WERI-Rb-1 (cell line): ENCODE data around the gene RASSF8.

Experiments used
- DNase-seq: peaks from one replicate; pipeline ENCODE4 v3.0.0-alpha.2; 2020
- H3K27ac ChIP-seq: fragments of 250-450 bp; sonication (Bioruptor Pico); 2 replicates; pipeline ENCODE4 v1.5.1; 2020; ENCODE audit warnings: mild to moderate bottlenecking, moderate library complexity
- H3K27me3 ChIP-seq: fragments of 250-450 bp; sonication (Bioruptor Pico); 2 replicates; pipeline ENCODE4 v1.5.1; 2021; ENCODE audit warnings: mild to moderate bottlenecking, low read depth, moderate library complexity; ENCODE audit not compliant: insufficient read depth, severe bottlenecking
- H3K36me3 ChIP-seq: fragments of 250-450 bp; sonication (Bioruptor Pico); 2 replicates; pipeline ENCODE4 v1.5.1; 2020; ENCODE audit warnings: mild to moderate bottlenecking, moderate library complexity
- H3K4me3 ChIP-seq: 2 replicates; pipeline ENCODE4 v1.5.1; 2011; ENCODE audit warnings: low read depth, mild to moderate bottlenecking, control low read depth, low read length
- H3K9me3 ChIP-seq: fragments of 250-450 bp; sonication (Bioruptor Pico); 2 replicates; pipeline ENCODE4 v1.5.1; 2021; ENCODE audit warnings: mild to moderate bottlenecking, moderate library complexity; ENCODE audit not compliant: severe bottlenecking
- CTCF ChIP-seq: IDR thresholded peaks from 2 replicates; pipeline ENCODE4 v1.5.1; 2011; ENCODE audit warnings: low read depth, mild to moderate bottlenecking, control low read depth, inconsistent platforms, low read length

Gene RASSF8

GRCh38 chr12:26069796-26070195 is 111.3 kb downstream of the RASSF8 start:
- no peaks in the 10 kb centered on the region for H3K36me3 ChIP-seq
- no peaks in the 10 kb centered on the region for H3K27me3 ChIP-seq
- H3K27ac ChIP-seq: no peak overlapping the region
- no peaks in the 10 kb centered on the region for H3K9me3 ChIP-seq
- H3K4me3 ChIP-seq: no peak overlapping the region
- DNase-seq: no peak
- no peak for TF ChIP-seq CTCF

GRCh38 chr12:26077915-26078702 is 119.6 kb downstream of the RASSF8 start:
- no peak for DNase-seq
- no peaks in the 10 kb centered on the region for H3K9me3 ChIP-seq
- no peaks in the 10 kb centered on the region for H3K27me3 ChIP-seq
- no peaks in the 10 kb centered on the region for H3K36me3 ChIP-seq
- TF ChIP-seq CTCF: no peak
- no peak overlapping the region for H3K27ac ChIP-seq
- no peak overlapping the region for H3K4me3 ChIP-seq

- no peak overlapping the region for H3K4me3 ChIP-seq
- H3K36me3 ChIP-seq: no peaks in the 10 kb centered on the region
- no peak for TF ChIP-seq CTCF
- H3K27me3 ChIP-seq: no peaks in the 10 kb centered on the region
- no peak overlapping the region for H3K27ac ChIP-seq
- no peak for DNase-seq
- H3K9me3 ChIP-seq: no peaks in the 10 kb centered on the region
Observed at GRCh38 chr12:26080911-26081310, 122.4 kb downstream of the RASSF8 start.

GRCh38 chr12:26086936-26087335 is 128.5 kb downstream of the RASSF8 start:
- Histone ChIP-seq H3K36me3 (no peaks in the 10 kb centered on the region), H3K27me3 (no peaks in the 10 kb centered on the region), H3K4me3 (no peak overlapping the region), H3K9me3 (no peaks in the 10 kb centered on the region), H3K27ac (no peak overlapping the region)
- no peak for DNase-seq
- TF ChIP-seq CTCF: no peak

GRCh38 chr12:26088998-26089397 is 130.5 kb downstream of the RASSF8 start:
- no peaks in the 10 kb centered on the region for H3K36me3 ChIP-seq
- no peak overlapping the region for H3K27ac ChIP-seq
- no peak for TF ChIP-seq CTCF
- H3K27me3 ChIP-seq: no peaks in the 10 kb centered on the region
- no peak overlapping the region for H3K4me3 ChIP-seq
- no peaks in the 10 kb centered on the region for H3K9me3 ChIP-seq
- no peak for DNase-seq
